GM18868 (cell line): ENCODE data around the gene AFAP1L2.

Source experiments
- ATAC-seq: cut with Tn5 transposase; IDR thresholded peaks from one replicate; pipeline ENCODE4 v1.9.1; 2021; ENCODE audit warnings: mild to moderate bottlenecking, moderate library complexity; ENCODE audit not compliant: unreplicated experiment

Gene AFAP1L2

GRCh38 chr10:114295393-114295792, 108.9 kb downstream of the AFAP1L2 start:
- no peak for ATAC-seq

DNA sequence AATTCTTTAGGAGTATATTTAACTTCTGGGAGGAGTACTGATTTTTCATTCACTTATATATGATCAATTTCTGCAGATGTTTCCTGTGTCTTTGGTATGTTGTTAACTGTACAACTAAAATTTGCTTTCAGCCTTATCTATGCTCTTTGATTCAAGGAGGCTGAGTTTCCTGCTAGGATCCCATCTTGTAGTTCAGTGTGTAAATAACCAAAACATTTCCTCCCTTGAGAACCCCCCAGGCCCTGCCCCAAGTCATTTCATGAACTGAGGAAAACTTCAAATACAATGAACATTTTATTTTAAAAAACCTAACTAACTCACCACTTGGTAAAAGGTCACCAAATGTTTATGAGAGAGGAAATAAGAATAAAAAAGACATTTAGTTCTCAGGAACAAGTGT, 109.8 kb downstream of the AFAP1L2 start:
- no peak for ATAC-seq

DNA sequence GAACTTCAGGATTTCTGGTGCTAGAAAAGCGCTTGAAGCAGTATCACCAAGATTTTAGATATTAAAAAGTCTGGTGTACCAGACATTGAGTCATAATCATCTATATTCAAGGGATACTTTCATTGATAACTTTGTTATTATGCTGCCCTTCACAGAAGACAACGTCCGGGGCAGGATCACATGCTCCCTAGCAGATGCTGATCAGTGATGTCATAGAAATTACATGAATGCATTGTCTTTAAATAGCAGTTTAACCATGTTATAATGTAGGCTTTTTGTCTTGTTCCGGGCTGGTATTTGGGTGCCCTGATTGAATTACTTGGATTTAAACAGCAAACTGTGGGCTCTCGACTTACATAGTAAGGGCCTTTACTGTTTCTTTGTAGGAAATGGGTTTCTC, 111.2 kb downstream of the AFAP1L2 start:
- ATAC-seq, result no peak

- ATAC-seq, result no peak
Observed at GRCh38 chr10:114291516-114291915, 112.8 kb downstream of the AFAP1L2 start.

- no peak for ATAC-seq
Observed at GRCh38 chr10:114291076-114291475, 113.2 kb downstream of the AFAP1L2 start.

GRCh38 chr10:114290038-114290437, 114.3 kb downstream of the AFAP1L2 start:
- no peak for ATAC-seq

DNA sequence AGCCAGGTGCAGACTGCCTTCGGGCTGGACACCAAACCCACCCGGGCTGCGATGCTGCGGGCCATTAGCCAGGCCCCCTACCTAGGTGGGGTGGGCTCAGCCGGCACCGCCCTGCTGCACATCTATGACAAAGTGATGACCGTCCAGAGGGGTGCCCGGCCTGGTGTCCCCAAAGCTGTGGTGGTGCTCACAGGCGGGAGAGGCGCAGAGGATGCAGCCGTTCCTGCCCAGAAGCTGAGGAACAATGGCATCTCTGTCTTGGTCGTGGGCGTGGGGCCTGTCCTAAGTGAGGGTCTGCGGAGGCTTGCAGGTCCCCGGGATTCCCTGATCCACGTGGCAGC, 115.2 kb downstream of the AFAP1L2 start:
- ATAC-seq, result no peak

GRCh38 chr10:114288424-114289095, 115.7 kb downstream of the AFAP1L2 start:
- ATAC-seq, result no peak

DNA sequence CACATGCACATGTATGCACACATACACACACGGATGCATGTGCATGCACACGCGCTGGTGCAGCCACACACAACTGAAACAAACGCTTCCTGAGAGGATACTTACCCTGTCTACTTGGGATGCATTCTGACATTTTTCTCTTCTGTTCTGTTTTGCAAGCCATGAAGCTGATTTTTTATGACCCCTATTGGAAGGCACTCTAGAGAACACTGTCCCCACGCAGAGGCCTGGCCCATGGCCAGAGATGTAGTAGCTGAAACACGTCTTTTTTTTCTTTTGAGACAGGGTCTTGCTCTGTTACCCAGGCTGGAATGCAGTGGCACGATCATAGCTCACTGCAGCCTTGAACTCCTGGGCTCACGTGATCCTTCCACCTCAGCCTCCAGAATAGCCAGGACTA, 117.4 kb downstream of the AFAP1L2 start:
- ATAC-seq, result no peak

DNA sequence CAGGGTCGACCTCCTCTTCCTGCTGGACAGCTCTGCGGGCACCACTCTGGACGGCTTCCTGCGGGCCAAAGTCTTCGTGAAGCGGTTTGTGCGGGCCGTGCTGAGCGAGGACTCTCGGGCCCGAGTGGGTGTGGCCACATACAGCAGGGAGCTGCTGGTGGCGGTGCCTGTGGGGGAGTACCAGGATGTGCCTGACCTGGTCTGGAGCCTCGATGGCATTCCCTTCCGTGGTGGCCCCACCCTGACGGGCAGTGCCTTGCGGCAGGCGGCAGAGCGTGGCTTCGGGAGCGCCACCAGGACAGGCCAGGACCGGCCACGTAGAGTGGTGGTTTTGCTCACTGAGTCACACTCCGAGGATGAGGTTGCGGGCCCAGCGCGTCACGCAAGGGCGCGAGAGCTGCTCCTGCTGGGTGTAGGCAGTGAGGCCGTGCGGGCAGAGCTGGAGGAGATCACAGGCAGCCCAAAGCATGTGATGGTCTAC, 118.3 kb downstream of the AFAP1L2 start:
- ATAC-seq, result no peak

- no peak for ATAC-seq
Observed at GRCh38 chr10:114284346-114285071, 119.8 kb downstream of the AFAP1L2 start.

GRCh38 chr10:114283535-114284234, 120.6 kb downstream of the AFAP1L2 start:
- no peak for ATAC-seq

- no peak for ATAC-seq
Observed at GRCh38 chr10:114283091-114283490, 121.2 kb downstream of the AFAP1L2 start.

DNA sequence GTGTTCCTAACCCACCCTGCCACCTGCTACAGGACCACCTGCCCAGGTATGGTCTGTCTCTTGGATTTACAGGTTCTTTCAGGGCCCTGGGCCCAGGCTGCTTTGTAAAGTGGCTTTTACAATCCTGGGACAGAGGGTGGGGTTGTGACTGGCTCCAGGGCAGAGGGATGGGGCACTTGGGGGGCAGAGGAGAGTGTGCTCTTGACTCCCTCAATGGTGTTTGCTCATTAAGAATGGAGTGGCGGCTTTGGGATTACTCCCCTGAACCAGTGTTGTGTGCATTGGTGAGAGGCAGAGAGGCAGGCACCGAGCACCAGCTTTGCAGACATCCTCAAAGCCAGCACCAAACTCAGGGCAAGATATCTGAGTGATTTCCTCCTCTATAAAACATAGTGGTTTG, 121.8 kb downstream of the AFAP1L2 start:
- ATAC-seq, result no peak

DNA sequence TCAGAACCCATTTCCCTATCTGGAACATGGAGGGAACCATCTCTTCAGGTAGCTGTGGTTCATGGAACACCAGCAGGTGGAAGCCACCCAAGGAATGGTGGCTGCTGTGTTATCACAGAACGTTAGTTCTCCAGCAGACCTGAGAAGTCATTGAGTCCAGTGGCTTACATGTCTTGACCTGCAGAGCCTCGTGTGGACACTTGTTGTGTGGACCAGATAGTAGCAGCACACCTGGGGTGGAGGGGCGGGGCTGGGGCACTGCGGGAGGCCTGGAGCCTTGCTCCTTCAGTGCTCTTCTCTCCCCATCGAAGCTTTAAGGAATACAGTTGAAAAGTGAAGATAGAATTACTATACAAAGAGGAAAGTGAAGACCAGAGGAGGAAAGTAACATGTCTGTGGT, 122.8 kb downstream of the AFAP1L2 start:
- ATAC-seq, result no peak

DNA sequence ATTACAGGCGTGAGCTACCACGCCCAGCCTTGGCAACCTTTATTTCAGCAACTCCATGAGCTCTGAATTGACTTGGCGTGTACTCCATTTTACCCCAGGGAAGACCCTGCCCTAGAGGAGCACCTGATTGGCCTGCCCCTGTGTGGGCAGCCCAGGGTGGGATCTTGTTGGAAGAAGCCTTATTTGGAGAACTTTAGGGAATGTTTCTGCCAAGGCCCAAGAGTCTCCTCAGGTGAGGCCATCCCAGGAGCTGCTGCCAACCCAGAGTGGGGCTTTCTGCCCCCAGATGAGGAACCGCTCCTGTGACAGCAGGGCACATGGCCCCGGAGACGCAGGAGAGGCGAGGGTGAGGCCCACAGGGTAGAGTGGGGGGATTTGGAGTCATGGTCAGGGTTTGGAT, 123.3 kb downstream of the AFAP1L2 start:
- no peak for ATAC-seq

DNA sequence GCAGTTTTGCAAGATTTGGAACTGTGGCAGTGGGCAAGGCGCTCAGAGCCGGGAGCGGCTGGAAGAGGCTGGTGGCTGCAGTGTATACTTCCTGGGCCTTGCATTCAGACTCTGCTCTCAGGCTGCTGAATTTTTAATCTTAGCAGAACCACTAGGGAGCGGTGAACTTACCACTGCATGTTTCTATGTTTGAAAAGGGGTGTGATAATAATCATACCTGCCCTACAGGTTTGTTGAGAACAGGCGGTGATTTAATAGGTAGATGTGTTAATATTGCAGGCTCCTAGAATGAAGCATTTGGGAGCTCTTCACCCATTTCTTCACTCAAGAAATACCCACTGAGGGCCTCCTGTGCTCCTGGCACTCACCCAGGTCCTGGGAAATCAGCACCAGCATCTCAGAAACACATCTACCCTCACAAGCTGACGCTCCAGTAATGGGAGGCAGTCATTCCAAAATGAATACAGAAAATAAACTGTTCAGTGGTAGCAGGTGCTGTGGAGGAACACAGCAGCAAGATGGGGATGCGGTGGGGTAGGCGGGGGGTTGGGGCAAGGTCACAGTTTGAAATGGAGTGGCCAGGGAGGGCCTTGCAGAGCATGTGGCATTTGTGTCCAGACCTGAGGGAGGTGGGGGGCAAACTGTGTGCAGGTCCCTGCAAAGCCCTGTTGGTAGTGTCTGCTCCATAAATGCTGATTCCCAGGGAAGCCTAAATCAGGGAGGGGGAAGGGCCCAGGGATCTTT, 124.2 kb downstream of the AFAP1L2 start:
- no peak for ATAC-seq

- ATAC-seq, result no peak
Observed at GRCh38 chr10:114279289-114279688, 125.0 kb downstream of the AFAP1L2 start.

- no peak for ATAC-seq
Observed at GRCh38 chr10:114278884-114279191, 125.5 kb downstream of the AFAP1L2 start.

- ATAC-seq, result no peak
Observed at GRCh38 chr10:114278140-114278883, 126.0 kb downstream of the AFAP1L2 start.

GRCh38 chr10:114276671-114277070, 127.6 kb downstream of the AFAP1L2 start:
- no peak for ATAC-seq
